ENCODE data around the gene GSE1.

DNA sequence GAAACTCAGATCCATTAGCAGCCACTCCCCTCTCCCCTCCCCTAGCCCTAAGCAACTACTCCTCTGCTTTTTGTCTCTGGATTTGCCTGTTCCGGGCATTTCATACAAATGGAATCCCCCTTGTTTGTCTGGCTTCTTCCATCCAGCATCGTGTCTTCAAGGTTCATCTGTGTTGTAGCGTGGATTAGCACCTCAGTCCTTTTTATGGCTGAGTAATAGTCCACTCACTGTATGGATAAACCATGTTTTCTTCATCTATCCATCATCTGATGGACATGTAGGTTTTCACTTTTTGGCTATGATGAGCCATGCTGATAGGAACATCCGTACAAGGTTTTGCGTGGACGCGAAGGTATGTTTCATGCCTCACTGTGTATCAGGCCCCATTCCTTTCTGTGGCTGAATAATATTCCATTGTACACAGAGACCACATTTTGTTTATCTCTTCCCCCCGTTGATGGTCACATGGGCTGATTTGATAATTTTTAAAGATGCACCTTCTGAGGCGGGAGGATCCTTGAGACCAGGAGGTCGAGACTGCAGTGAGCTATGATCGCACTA, 8.9 kb upstream of the GSE1 start:
- TF ChIP-seq, protein P1, sequence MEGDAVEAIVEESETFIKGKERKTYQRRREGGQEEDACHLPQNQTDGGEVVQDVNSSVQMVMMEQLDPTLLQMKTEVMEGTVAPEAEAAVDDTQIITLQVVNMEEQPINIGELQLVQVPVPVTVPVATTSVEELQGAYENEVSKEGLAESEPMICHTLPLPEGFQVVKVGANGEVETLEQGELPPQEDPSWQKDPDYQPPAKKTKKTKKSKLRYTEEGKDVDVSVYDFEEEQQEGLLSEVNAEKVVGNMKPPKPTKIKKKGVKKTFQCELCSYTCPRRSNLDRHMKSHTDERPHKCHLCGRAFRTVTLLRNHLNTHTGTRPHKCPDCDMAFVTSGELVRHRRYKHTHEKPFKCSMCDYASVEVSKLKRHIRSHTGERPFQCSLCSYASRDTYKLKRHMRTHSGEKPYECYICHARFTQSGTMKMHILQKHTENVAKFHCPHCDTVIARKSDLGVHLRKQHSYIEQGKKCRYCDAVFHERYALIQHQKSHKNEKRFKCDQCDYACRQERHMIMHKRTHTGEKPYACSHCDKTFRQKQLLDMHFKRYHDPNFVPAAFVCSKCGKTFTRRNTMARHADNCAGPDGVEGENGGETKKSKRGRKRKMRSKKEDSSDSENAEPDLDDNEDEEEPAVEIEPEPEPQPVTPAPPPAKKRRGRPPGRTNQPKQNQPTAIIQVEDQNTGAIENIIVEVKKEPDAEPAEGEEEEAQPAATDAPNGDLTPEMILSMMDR (IDR thresholded peaks at IDR 0.05 in 4 of 5, conservative IDR thresholded peaks at IDR 0.05 in 1 of 5), result no peak
- TF ChIP-seq POLR2A (IDR thresholded peaks at IDR 0.05), result no peak

Measured in gastrocnemius medialis (tissue), 4 donors.